CD8-positive, alpha-beta memory T cell (primary cell): ENCODE data around the gene ITPR2. TPM values are rescaled to one million over a fixed set of nuclear protein-coding genes. Genes with fewer than 3 reads are reported as not detected.

Source experiments
- CTCF ChIA-PET: fragments of 350-600 bp; sonication (Branson Sonifier 250); formaldehyde crosslinking; loops from one replicate; lab custom pipeline; 2021; ENCODE audit warnings: antibody characterized with exemption; lab: Charles Lee
- POLR2A ChIA-PET: fragments of 350-600 bp; sonication (Branson Sonifier 250); formaldehyde crosslinking; loops from one replicate; lab custom pipeline; 2021; ENCODE audit warnings: antibody characterized with exemption; lab: Charles Lee
- DNase-seq, 5 donors: peaks; one replicate each; pipeline versions ENCODE4 v3.0.0 to v3.0.0-alpha.2; 2020 to 2022; ENCODE audit warnings: mixed read lengths in 1 of 5
- H3K27ac ChIP-seq: one replicate; pipeline ENCODE4 v1.7.0; 2013; ENCODE audit warnings: low read depth, mild to moderate bottlenecking, low read length, moderate library complexity
- H3K27me3 ChIP-seq: 2 replicates; pipeline ENCODE4 v1.7.0; 2013; ENCODE audit warnings: low read length, mild to moderate bottlenecking; ENCODE audit not compliant: insufficient read depth, poor library complexity, severe bottlenecking
- H3K36me3 ChIP-seq: 2 replicates; pipeline ENCODE4 v1.7.0; 2013; ENCODE audit warnings: mild to moderate bottlenecking, low read length, moderate library complexity; ENCODE audit not compliant: insufficient read depth
- H3K4me1 ChIP-seq: 2 replicates; pipeline ENCODE4 v1.7.0; 2013; ENCODE audit warnings: mild to moderate bottlenecking, low read length, moderate library complexity; ENCODE audit not compliant: insufficient read depth
- H3K4me3 ChIP-seq: 2 replicates; pipeline ENCODE4 v1.7.0; 2013; ENCODE audit warnings: mild to moderate bottlenecking, low read length
- H3K9me3 ChIP-seq: 2 replicates; pipeline ENCODE4 v1.7.0; 2013; ENCODE audit warnings: mild to moderate bottlenecking, low read length
- H3K27ac Mint-ChIP-seq, 8 donors: one replicate each; pipeline ENCODE4 v1.8.0; 2020 to 2021; ENCODE audit warnings: mixed read lengths in 8 of 8, mild to moderate bottlenecking in 6 of 8, inconsistent platforms in 3 of 8, moderate library complexity in 3 of 8
- H3K27me3 Mint-ChIP-seq, 2 donors: one replicate each; pipeline ENCODE4 v1.8.0; 2020 to 2021; ENCODE audit warnings: mixed read lengths in 2 of 2, mild to moderate bottlenecking in 1 of 2, moderate library complexity in 1 of 2
- H3K36me3 Mint-ChIP-seq, 3 donors: one replicate each; pipeline ENCODE4 v1.8.0; 2020 to 2021; ENCODE audit warnings: mixed read lengths in 3 of 3, inconsistent platforms in 1 of 3, mild to moderate bottlenecking in 1 of 3
- H3K4me1 Mint-ChIP-seq, 3 donors: one replicate each; pipeline ENCODE4 v1.8.0; 2020 to 2021; ENCODE audit warnings: mixed read lengths in 3 of 3, inconsistent platforms in 1 of 3, mild to moderate bottlenecking in 1 of 3
- H3K4me3 Mint-ChIP-seq, 7 donors: one replicate each; pipeline ENCODE4 v1.8.0; 2020 to 2021; ENCODE audit warnings: mixed read lengths in 7 of 7, mild to moderate bottlenecking in 6 of 7, moderate library complexity in 4 of 7, inconsistent platforms in 2 of 7
- H3K9me3 Mint-ChIP-seq, 5 donors: one replicate each; pipeline ENCODE4 v1.8.0; 2020 to 2022; ENCODE audit warnings: mixed read lengths in 5 of 5, mild to moderate bottlenecking in 3 of 5, moderate library complexity in 2 of 5, inconsistent platforms in 1 of 5
- polyA plus RNA-seq: library from polyadenylated mRNA; unstranded; fragments of 300-500 nt; fragmentation: Illumina TruSeq; gene quantifications from one replicate; pipeline ENCODE4 v1.2.3, GENCODE V29; 2021
- total RNA-seq, 2 experiments: library from RNA; stranded (reverse); gene quantifications; one replicate each; pipeline ENCODE4 v1.2.3, GENCODE V29; 2021

The ITPR2 gene
- total and polyA plus RNA-seq, 3 experiments from 2014 or later = 13.0 to 29.4 (median 24.0) TPM

DNA sequence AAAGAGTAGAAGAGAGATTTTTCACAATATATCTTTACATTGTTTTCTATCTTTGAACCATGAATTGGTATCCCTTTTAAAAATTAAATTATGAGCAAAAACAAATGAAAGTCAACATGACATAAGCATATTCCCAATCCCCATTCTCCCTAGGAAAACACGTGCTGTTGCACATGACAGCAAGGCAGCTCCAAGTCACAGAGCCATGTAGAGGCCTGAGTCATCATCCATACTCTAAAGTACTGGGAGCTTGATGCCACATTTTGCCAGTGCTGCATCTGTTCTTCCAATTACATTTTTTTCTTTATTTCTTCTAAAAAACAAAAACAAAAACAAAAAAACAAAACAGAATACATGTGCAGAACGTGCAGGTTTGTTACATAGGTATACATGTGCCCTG lies 115.2 kb downstream of the ITPR2 start:
- no peaks in the 10 kb centered on the region for H3K27me3 Mint-ChIP-seq
- DNase-seq = no peak
- H3K27ac ChIP-seq = no peak overlapping the region
- no peaks in the 10 kb centered on the region for H3K9me3 ChIP-seq
- no peak overlapping the region for H3K4me3 ChIP-seq
- CTCF ChIA-PET = no interaction called here
- H3K36me3 Mint-ChIP-seq = peaks cover 7 to 60% (median 29%) of the 10 kb centered on the region in 3 donors
- no peaks in the 10 kb centered on the region for H3K4me1 ChIP-seq
- no peaks in the 10 kb centered on the region for H3K4me1 Mint-ChIP-seq
- H3K36me3 ChIP-seq = no peaks in the 10 kb centered on the region
- no peak overlapping the region for H3K27ac Mint-ChIP-seq
- H3K4me3 Mint-ChIP-seq = no peak overlapping the region
- POLR2A ChIA-PET = no interaction called here
- H3K9me3 Mint-ChIP-seq = no peaks in the 10 kb centered on the region
- no peaks in the 10 kb centered on the region for H3K27me3 ChIP-seq

GRCh38 chr12:26715232-26715631 lies 117.8 kb downstream of the ITPR2 start:
- Histone ChIP-seq H3K4me3 (no peak overlapping the region), H3K9me3 (no peaks in the 10 kb centered on the region), H3K27ac (no peak overlapping the region), H3K36me3 (no peaks in the 10 kb centered on the region), H3K27me3 (no peaks in the 10 kb centered on the region), H3K4me1 (no peaks in the 10 kb centered on the region)
- POLR2A ChIA-PET = no interaction called here
- H3K36me3 Mint-ChIP-seq = peaks cover 15 to 65% (median 27%) of the 10 kb centered on the region in 3 donors
- no peak overlapping the region for H3K27ac Mint-ChIP-seq
- no peaks in the 10 kb centered on the region for H3K4me1 Mint-ChIP-seq
- no peaks in the 10 kb centered on the region for H3K9me3 Mint-ChIP-seq
- no peak overlapping the region for H3K4me3 Mint-ChIP-seq
- no peak for DNase-seq
- CTCF ChIA-PET = no interaction called here
- no peaks in the 10 kb centered on the region for H3K27me3 Mint-ChIP-seq

- Histone ChIP-seq H3K27me3 (no peaks in the 10 kb centered on the region), H3K4me3 (no peak overlapping the region), H3K4me1 (no peaks in the 10 kb centered on the region), H3K27ac (no peak overlapping the region), H3K9me3 (no peaks in the 10 kb centered on the region), H3K36me3 (no peaks in the 10 kb centered on the region)
- Mint-ChIP-seq H3K4me1 (no peaks in the 10 kb centered on the region), H3K27ac (no peak overlapping the region), H3K4me3 (no peak overlapping the region), H3K27me3 (no peaks in the 10 kb centered on the region), H3K9me3 (no peaks in the 10 kb centered on the region), H3K36me3 (peaks cover 19 to 64% (median 26%) of the 10 kb centered on the region in 3 donors)
- ChIA-PET POLR2A (no interaction called here), CTCF (no interaction called here)
- DNase-seq = no peak
Observed at GRCh38 chr12:26713885-26714383, 119.1 kb downstream of the ITPR2 start.

GRCh38 chr12:26712892-26713291 lies 120.1 kb downstream of the ITPR2 start:
- peaks cover 0 to 3% (median 0%) of the 10 kb centered on the region in 5 donors for H3K9me3 Mint-ChIP-seq
- Histone ChIP-seq H3K27ac (no peak overlapping the region), H3K4me3 (no peak overlapping the region), H3K36me3 (no peaks in the 10 kb centered on the region), H3K4me1 (no peaks in the 10 kb centered on the region), H3K27me3 (no peaks in the 10 kb centered on the region), H3K9me3 (no peaks in the 10 kb centered on the region)
- ChIA-PET POLR2A (no interaction called here), CTCF (no interaction called here)
- DNase-seq = no peak
- H3K36me3 Mint-ChIP-seq = peaks cover 27 to 70% (median 30%) of the 10 kb centered on the region in 3 donors
- peak overlapping the region in 1 of 8 donors; percentile 47 for H3K27ac Mint-ChIP-seq
- H3K4me3 Mint-ChIP-seq = no peak overlapping the region
- no peaks in the 10 kb centered on the region for H3K27me3 Mint-ChIP-seq
- no peaks in the 10 kb centered on the region for H3K4me1 Mint-ChIP-seq

DNA sequence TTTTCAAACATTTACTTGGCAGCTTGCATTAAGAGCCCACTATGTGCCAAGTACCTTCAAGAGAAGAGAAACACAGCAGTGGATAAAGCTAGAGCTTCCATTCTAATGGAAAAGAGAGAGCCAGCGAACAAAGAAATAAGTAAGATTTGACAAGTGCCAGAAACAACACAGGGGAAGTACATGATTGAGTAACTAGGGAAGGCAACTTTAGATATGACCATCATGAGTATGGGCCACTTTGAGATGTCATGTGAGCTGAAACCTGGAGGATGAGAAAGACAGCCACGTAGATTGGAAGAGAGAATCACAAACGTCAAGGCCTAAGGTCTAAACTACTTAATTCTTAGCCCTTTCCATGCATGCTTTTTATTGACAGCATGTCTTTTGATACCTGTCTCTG lies 121.4 kb downstream of the ITPR2 start:
- H3K9me3 Mint-ChIP-seq = peaks cover 0 to 3% (median 0%) of the 10 kb centered on the region in 5 donors
- H3K4me3 Mint-ChIP-seq = no peak overlapping the region
- H3K27me3 Mint-ChIP-seq = no peaks in the 10 kb centered on the region
- Histone ChIP-seq H3K9me3 (no peaks in the 10 kb centered on the region), H3K27ac (no peak overlapping the region), H3K4me1 (no peaks in the 10 kb centered on the region), H3K27me3 (no peaks in the 10 kb centered on the region), H3K4me3 (no peak overlapping the region), H3K36me3 (no peaks in the 10 kb centered on the region)
- peak overlapping the region in 1 of 8 donors; percentile 48 for H3K27ac Mint-ChIP-seq
- CTCF ChIA-PET = no interaction called here
- no peaks in the 10 kb centered on the region for H3K4me1 Mint-ChIP-seq
- H3K36me3 Mint-ChIP-seq = peaks cover 24 to 64% (median 30%) of the 10 kb centered on the region in 3 donors
- no peak for DNase-seq
- POLR2A ChIA-PET = no interaction called here

- no peaks in the 10 kb centered on the region for H3K4me1 ChIP-seq
- H3K4me3 ChIP-seq = no peak overlapping the region
- H3K36me3 Mint-ChIP-seq = peaks cover 24 to 61% (median 28%) of the 10 kb centered on the region in 3 donors
- H3K27me3 ChIP-seq = no peaks in the 10 kb centered on the region
- no peaks in the 10 kb centered on the region for H3K9me3 ChIP-seq
- no peak overlapping the region for H3K27ac ChIP-seq
- no peak overlapping the region for H3K27ac Mint-ChIP-seq
- DNase-seq = no peak
- H3K27me3 Mint-ChIP-seq = no peaks in the 10 kb centered on the region
- no peaks in the 10 kb centered on the region for H3K36me3 ChIP-seq
- ChIA-PET POLR2A (no interaction called here), CTCF (no interaction called here)
- H3K9me3 Mint-ChIP-seq = peaks cover 0 to 3% (median 0%) of the 10 kb centered on the region in 5 donors
- no peak overlapping the region for H3K4me3 Mint-ChIP-seq
- H3K4me1 Mint-ChIP-seq = no peaks in the 10 kb centered on the region
Observed at GRCh38 chr12:26711072-26711471, 121.9 kb downstream of the ITPR2 start.

DNA sequence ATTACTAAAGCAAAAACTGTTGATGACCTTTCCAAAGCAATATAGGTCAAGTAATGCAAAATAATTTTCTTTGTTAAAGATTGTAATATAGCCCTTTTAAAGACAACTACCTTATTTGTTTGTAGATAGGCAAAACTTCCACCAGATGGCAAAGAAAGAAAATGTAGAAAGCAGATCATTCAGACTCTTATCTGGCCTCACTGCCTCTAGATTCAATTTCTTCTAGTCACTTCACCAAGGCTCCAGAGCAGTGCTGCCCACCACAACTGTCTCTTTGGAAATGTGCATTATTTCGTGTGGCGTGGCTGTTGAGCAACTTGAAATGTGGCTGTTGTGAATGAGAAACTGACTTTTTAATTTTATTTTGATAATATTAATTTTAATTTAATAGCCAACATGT lies 127.1 kb downstream of the ITPR2 start:
- POLR2A ChIA-PET = no interaction called here
- Mint-ChIP-seq H3K4me1 (no peaks in the 10 kb centered on the region), H3K27ac (no peak overlapping the region), H3K9me3 (peaks cover 0 to 3% (median 0%) of the 10 kb centered on the region in 5 donors), H3K4me3 (no peak overlapping the region), H3K27me3 (no peaks in the 10 kb centered on the region), H3K36me3 (peaks cover 11 to 19% (median 14%) of the 10 kb centered on the region in 3 donors)
- no peaks in the 10 kb centered on the region for H3K9me3 ChIP-seq
- no peaks in the 10 kb centered on the region for H3K4me1 ChIP-seq
- CTCF ChIA-PET = interaction anchor here (1.7 kb wide), 1 partner anchor 24 kb away, joined by 3 read pairs; no protein-coding TSS in a partner anchor
- no peak overlapping the region for H3K27ac ChIP-seq
- no peak for DNase-seq
- no peak overlapping the region for H3K4me3 ChIP-seq
- H3K36me3 ChIP-seq = no peaks in the 10 kb centered on the region
- no peaks in the 10 kb centered on the region for H3K27me3 ChIP-seq

- Histone ChIP-seq H3K27ac (no peak overlapping the region), H3K27me3 (no peaks in the 10 kb centered on the region), H3K9me3 (no peaks in the 10 kb centered on the region), H3K4me3 (no peak overlapping the region), H3K36me3 (no peaks in the 10 kb centered on the region), H3K4me1 (no peaks in the 10 kb centered on the region)
- Mint-ChIP-seq H3K27me3 (no peaks in the 10 kb centered on the region), H3K36me3 (peaks cover 6 to 17% (median 14%) of the 10 kb centered on the region in 3 donors), H3K27ac (no peak overlapping the region), H3K4me3 (no peak overlapping the region), H3K9me3 (peaks cover 0 to 3% (median 0%) of the 10 kb centered on the region in 5 donors), H3K4me1 (no peaks in the 10 kb centered on the region)
- POLR2A ChIA-PET = no interaction called here
- no peak for DNase-seq
- CTCF ChIA-PET = no interaction called here
Observed at GRCh38 chr12:26704684-26705460, 128.1 kb downstream of the ITPR2 start.
